ENCODE measurements around the gene DZANK1. TPM values are rescaled to one million over a fixed set of nuclear protein-coding genes. Genes with fewer than 3 reads are reported as not detected.
"Not testable (repeated sequence)": the region's sequence is repeated elsewhere in the genome, so short reads cannot be mapped to it uniquely, and the experiment has no call there.

The DZANK1 gene
- polyA plus RNA-seq, 1 of the 3 experiments (the other 2 are of a cell fraction): 3.3 TPM

- H3F3A ChIP-seq (replicated peaks; ENCODE audit: insufficient read depth): no peaks in the 10 kb centered on the region
- H3K4me1 ChIP-seq (ENCODE audit: control insufficient read depth in 1 of 2, insufficient read depth in 2 of 2, low read depth in 1 of 2, low read length in 1 of 2): no peaks in the 10 kb centered on the region
- no peaks in the 10 kb centered on the region for H3K9me2 ChIP-seq
- no peak overlapping the region for H3K4me3 ChIP-seq (ENCODE audit: low read depth in 2 of 2, low read length in 1 of 2)
- ChIA-PET POLR2A (no interaction called here), CTCF (no interaction called here)
- H3K79me2 ChIP-seq (ENCODE audit: insufficient read depth): no peaks in the 10 kb centered on the region
- H3K4me2 ChIP-seq: no peak overlapping the region
- no peaks in the 10 kb centered on the region for H4K20me1 ChIP-seq (ENCODE audit: insufficient read depth)
- no peak for DNase-seq
- no peaks in the 10 kb centered on the region for H3K36me3 ChIP-seq (replicated peaks in 1 of 2; ENCODE audit: control insufficient read depth in 1 of 2, insufficient read depth in 2 of 2, low read length in 1 of 2)
- 0 out of 2 replicates have a peak, but pooled peaks cover 7% of the 10 kb centered on the region for H3K27me3 ChIP-seq (ENCODE audit: insufficient read depth)
- H3K27ac ChIP-seq (ENCODE audit: low read depth in 2 of 2, low read length in 1 of 2): no peak overlapping the region
- H2AFZ ChIP-seq (ENCODE audit: low read depth): no peak overlapping the region
- TF ChIP-seq RAD21 (IDR thresholded peaks at IDR 0.05; ENCODE audit: low read length) (no peak), POLR2AphosphoS5 (IDR thresholded peaks at IDR 0.05; ENCODE audit: low read depth, low read length) (no peak), SMC3 (IDR thresholded peaks at IDR 0.05; ENCODE audit: low read depth, low read length) (no peak)
- no peak overlapping the region for H3K9ac ChIP-seq
- WGBS (ENCODE audit: low lambda C conversion rate): 33% methylated on average over 1 of the region's 1 CpG
- no peaks in the 10 kb centered on the region for H3K9me3 ChIP-seq
These were observed 106.2 kb downstream of the DZANK1 start for GRCh38 chr20:18360635-18361034.

- Histone ChIP-seq H3K27me3 (ENCODE audit: insufficient read depth) (0 out of 2 replicates have a peak, but pooled peaks cover 7% of the 10 kb centered on the region), H4K20me1 (ENCODE audit: insufficient read depth) (no peaks in the 10 kb centered on the region), H3K4me3 (ENCODE audit: low read depth in 2 of 2, low read length in 1 of 2) (no peak overlapping the region), H3F3A (replicated peaks; ENCODE audit: insufficient read depth) (no peaks in the 10 kb centered on the region), H3K36me3 (replicated peaks in 1 of 2; ENCODE audit: control insufficient read depth in 1 of 2, insufficient read depth in 2 of 2, low read length in 1 of 2) (no peaks in the 10 kb centered on the region), H3K9me3 (no peaks in the 10 kb centered on the region), H3K4me2 (no peak overlapping the region), H2AFZ (ENCODE audit: low read depth) (no peak overlapping the region), H3K4me1 (ENCODE audit: control insufficient read depth in 1 of 2, insufficient read depth in 2 of 2, low read depth in 1 of 2, low read length in 1 of 2) (no peaks in the 10 kb centered on the region), H3K79me2 (ENCODE audit: insufficient read depth) (no peaks in the 10 kb centered on the region), H3K9me2 (no peaks in the 10 kb centered on the region), H3K9ac (no peak overlapping the region), H3K27ac (ENCODE audit: low read depth in 2 of 2, low read length in 1 of 2) (no peak overlapping the region)
- ChIA-PET POLR2A (no interaction called here), CTCF (no interaction called here)
- 54% methylated on average over 1 of the region's 1 CpG for WGBS (ENCODE audit: low lambda C conversion rate)
- DNase-seq: no peak
- TF ChIP-seq MAX (IDR thresholded peaks at IDR 0.05; ENCODE audit: low read depth): no peak
These were observed 107.0 kb downstream of the DZANK1 start for GRCh38 chr20:18359854-18360253.

GRCh38 chr20:18349749-18350148, 117.1 kb downstream of the DZANK1 start:
- H3F3A ChIP-seq (replicated peaks; ENCODE audit: insufficient read depth); H3K9ac ChIP-seq; H2AFZ ChIP-seq (ENCODE audit: low read depth); H3K27ac ChIP-seq (ENCODE audit: low read depth in 2 of 2, low read length in 1 of 2); H3K4me2 ChIP-seq; H3K4me1 ChIP-seq (ENCODE audit: control insufficient read depth in 1 of 2, insufficient read depth in 2 of 2, low read depth in 1 of 2, low read length in 1 of 2); CTCF ChIA-PET; H4K20me1 ChIP-seq (ENCODE audit: insufficient read depth); H3K9me2 ChIP-seq; DNase-seq; H3K36me3 ChIP-seq (replicated peaks in 1 of 2; ENCODE audit: control insufficient read depth in 1 of 2, insufficient read depth in 2 of 2, low read length in 1 of 2); H3K79me2 ChIP-seq (ENCODE audit: insufficient read depth); POLR2A ChIA-PET; H3K27me3 ChIP-seq (ENCODE audit: insufficient read depth); H3K4me3 ChIP-seq (ENCODE audit: low read depth in 2 of 2, low read length in 1 of 2); H3K9me3 ChIP-seq: not testable (repeated sequence)
- 35% methylated on average over 3 of the region's 3 CpGs for WGBS (ENCODE audit: low lambda C conversion rate)

Small RNA genes lying within 50 kb of the gene (small RNA-seq; reads per million reads assigned to genes)
- gene MIR3192 (0 reads per million in 7 experiments), gene RNA5SP476 (0 to 12.4 (median 0) reads per million in 7 experiments)

Other genes starting within 250 kb of the DZANK1 start
- 15.5 and 20.6 TPM in 2 replicates for gene ZNF133, start 178.5 kb downstream of the DZANK1 start, polyA plus RNA-seq (2012; rRNA removed)
- 4.8 and 6.3 TPM in 2 replicates for gene POLR3F, start 360 bp upstream of the DZANK1 start, polyA plus RNA-seq (2012; rRNA removed)
- gene RBBP9, start 30.2 kb upstream of the DZANK1 start, polyA plus RNA-seq (2012; rRNA removed): 7.5 and 10.1 TPM in 2 replicates
- gene SEC23B, start 40.9 kb upstream of the DZANK1 start, polyA plus RNA-seq (2012; rRNA removed): 55.2 and 68.3 TPM in 2 replicates
- 155 TPM in 2 replicates for gene SMIM26, start 100.4 kb upstream of the DZANK1 start, polyA plus RNA-seq (2012; rRNA removed)
- gene DTD1, start 121.0 kb upstream of the DZANK1 start, polyA plus RNA-seq (2012; rRNA removed): 73.6 and 81.1 TPM in 2 replicates

All from SK-N-SH (cell line).